ENCODE results near the gene D2HGDH. TPM values are rescaled to one million over a fixed set of nuclear protein-coding genes. Genes with fewer than 3 reads are reported as not detected.

The D2HGDH gene
- total and polyA plus RNA-seq, 2 of the 13 experiments (the other 11 are each of a cell fraction or from before 2014, with no cell fraction given): 19.2 to 20.3 TPM

- FAIRE-seq (no peak), ATAC-seq (no peak), DNase-seq (ENCODE audit: low spot score) (no peak)
- Histone ChIP-seq H3K9me3 (ENCODE audit: low read length) (no peaks in the 10 kb centered on the region), H3K27me3 (ENCODE audit: control insufficient read depth in 1 of 2, insufficient read depth in 2 of 2, low read length in 2 of 2) (no peaks in the 10 kb centered on the region), H3K79me2 (ENCODE audit: insufficient read depth, low read length) (peaks cover 2% of the 10 kb centered on the region), H3K4me2 (ENCODE audit: low read depth, low read length) (no peak overlapping the region), H3K4me3 (replicated peaks in 1 of 3; ENCODE audit: insufficient read depth in 1 of 3, low read depth in 2 of 3, low read length in 3 of 3) (no peak overlapping the region), H3K4me1 (ENCODE audit: insufficient read depth, low read length) (peaks cover 16% of the 10 kb centered on the region), H4K20me1 (ENCODE audit: insufficient read depth, low read length) (no peaks in the 10 kb centered on the region), H3K27ac (ENCODE audit: extremely low read length, insufficient read depth, low read length) (no peak overlapping the region), H3K9ac (ENCODE audit: insufficient read depth, low read depth, low read length) (no peak overlapping the region), H3K36me3 (replicated peaks in 1 of 2; ENCODE audit: control insufficient read depth in 1 of 2, insufficient read depth in 2 of 2, low read length in 2 of 2) (peaks cover 5 to 25% of the 10 kb centered on the region in 2 experiments), H2AFZ (ENCODE audit: low read length) (no peak overlapping the region)
- in situ Hi-C loops (cut with HindIII; ENCODE audit: extremely low pct_ligation_motif_present, low pct_unique_long_range_greater_than_20kb) (no loop called here), intact Hi-C loops (cut with micrococcal nuclease; ENCODE audit: unreplicated experiment) (no loop called here)
- BruUV-seq (replicated peaks): TSS peak; percentile 22
- ChIA-PET POLR2A (interaction anchor here (2.0 kb wide), 1 partner anchor 9 kb away, joined by 10 read pairs; the partner anchor contains the start of gene DTYMK), CTCF (ENCODE audit: low intra/inter-chr PET ratio, low total read pairs) (no interaction called here)
- WGBS (ENCODE audit: low lambda C conversion rate): 98% methylated on average over 4 of the region's 4 CpGs
- no peak for TF ChIP-seq MED8 (CRISPR knock-in tag; IDR thresholded peaks at IDR 0.05; ENCODE audit: insufficient replicate concordance)
- TF ChIP-seq ZNF3 (CRISPR knock-in tag; IDR thresholded peaks at IDR 0.05): no peak
- no peak for TF ChIP-seq ZIK1 (CRISPR knock-in tag; IDR thresholded peaks at IDR 0.05; ENCODE audit: borderline replicate concordance, low read depth)
- no peak for TF ChIP-seq XBP1 (CRISPR knock-in tag; IDR thresholded peaks at IDR 0.05)
- no peak for TF ChIP-seq FOXK1 (CRISPR knock-in tag; IDR thresholded peaks at IDR 0.05; ENCODE audit: borderline replicate concordance, low read depth)
- TF ChIP-seq KDM2A (CRISPR knock-in tag; IDR thresholded peaks at IDR 0.05; ENCODE audit: borderline replicate concordance, low read depth): no peak
- no peak for TF ChIP-seq PTBP1 (IDR thresholded peaks at IDR 0.05; ENCODE audit: low read depth, low read length, poor library complexity, severe bottlenecking)
These were observed 38.8 kb upstream of the D2HGDH start for GRCh38 chr2:241695651-241696050.

GRCh38 chr2:241701149-241701398, 33.4 kb upstream of the D2HGDH start:
- no peak for ATAC-seq
- WGBS (ENCODE audit: low lambda C conversion rate): 6% methylated on average over 17 of the region's 17 CpGs
- Histone ChIP-seq H3K9ac (ENCODE audit: insufficient read depth, low read depth, low read length) (peak overlapping the region; percentile 100), H3K4me1 (ENCODE audit: insufficient read depth, low read length) (peaks cover 35% of the 10 kb centered on the region), H3K9me3 (ENCODE audit: low read length) (peaks cover 5% of the 10 kb centered on the region; the same call in 1 of the 2 replicates), H3K4me3 (replicated peaks in 1 of 3; ENCODE audit: insufficient read depth in 1 of 3, low read depth in 2 of 3, low read length in 3 of 3) (peak overlapping the region; percentile 65 to 81 (median 75)), H2AFZ (ENCODE audit: low read length) (no peak overlapping the region), H3K79me2 (ENCODE audit: insufficient read depth, low read length) (peaks cover 25% of the 10 kb centered on the region), H3K27me3 (ENCODE audit: control insufficient read depth in 1 of 2, insufficient read depth in 2 of 2, low read length in 2 of 2) (no peaks in the 10 kb centered on the region), H3K27ac (ENCODE audit: extremely low read length, insufficient read depth, low read length) (peak overlapping the region; percentile 98), H3K4me2 (ENCODE audit: low read depth, low read length) (peak overlapping the region; percentile 98), H4K20me1 (ENCODE audit: insufficient read depth, low read length) (peaks cover 18% of the 10 kb centered on the region; the same call in 1 of the 2 replicates), H3K36me3 (replicated peaks in 1 of 2; ENCODE audit: control insufficient read depth in 1 of 2, insufficient read depth in 2 of 2, low read length in 2 of 2) (peaks cover 10 to 15% of the 10 kb centered on the region in 2 experiments)
- in situ Hi-C loops (cut with HindIII; ENCODE audit: extremely low pct_ligation_motif_present, low pct_unique_long_range_greater_than_20kb) (no loop called here), intact Hi-C loops (cut with micrococcal nuclease; ENCODE audit: unreplicated experiment) (loop anchor here (1.0 kb wide), 1 partner anchor 15 kb away; the partner anchor contains the start of gene DTYMK)
- FAIRE-seq: no peak
- ChIA-PET POLR2A (interaction anchor here (0.6 to 7.5 kb wide), 14 partner anchors 11 to 386 kb away, joined by 3 to 234 read pairs (median 7); partner anchors contain the start of genes ATG4B, D2HGDH, DTYMK and NEU4), CTCF (ENCODE audit: low intra/inter-chr PET ratio, low total read pairs) (no interaction called here)
- no peak for DNase-seq (ENCODE audit: low spot score)
- no TSS peak for BruUV-seq (replicated peaks)
- peak; percentile 68 for TF ChIP-seq TEAD3 (CRISPR knock-in tag; optimal IDR thresholded peaks at IDR 0.05; ENCODE audit: borderline replicate concordance)
- no peak for TF ChIP-seq RBFOX2 (IDR thresholded peaks at IDR 0.05; ENCODE audit: low read depth, low read length)
- TF ChIP-seq SRSF1 (optimal IDR thresholded peaks at IDR 0.05; ENCODE audit: low read depth, low read length): no peak
- TF ChIP-seq YY1 (IDR thresholded peaks at IDR 0.05; ENCODE audit: insufficient read depth, insufficient replicate concordance, low read depth, low read length): peak; percentile 68
- no peak for TF ChIP-seq ZNF687 (CRISPR knock-in tag; IDR thresholded peaks at IDR 0.05)
- TF ChIP-seq JARID2 (CRISPR knock-in tag; IDR thresholded peaks at IDR 0.05; ENCODE audit: insufficient replicate concordance): peak; percentile 25
- no peak for TF ChIP-seq ZNF792 (CRISPR knock-in tag; IDR thresholded peaks at IDR 0.05)
- no peak for TF ChIP-seq ZBTB34 (CRISPR knock-in tag; IDR thresholded peaks at IDR 0.05)

Data from HepG2 (cell line).